ENCODE results near the gene ATP6V1C2. TPM values are rescaled to one million over a fixed set of nuclear protein-coding genes. Genes with fewer than 3 reads are reported as not detected.

Gene ATP6V1C2
- total RNA-seq, 3 donors from 2014 or later (not counting 1 experiment from before 2014, with no cell fraction given), result 0.92 TPM; not detected in 2

DNA sequence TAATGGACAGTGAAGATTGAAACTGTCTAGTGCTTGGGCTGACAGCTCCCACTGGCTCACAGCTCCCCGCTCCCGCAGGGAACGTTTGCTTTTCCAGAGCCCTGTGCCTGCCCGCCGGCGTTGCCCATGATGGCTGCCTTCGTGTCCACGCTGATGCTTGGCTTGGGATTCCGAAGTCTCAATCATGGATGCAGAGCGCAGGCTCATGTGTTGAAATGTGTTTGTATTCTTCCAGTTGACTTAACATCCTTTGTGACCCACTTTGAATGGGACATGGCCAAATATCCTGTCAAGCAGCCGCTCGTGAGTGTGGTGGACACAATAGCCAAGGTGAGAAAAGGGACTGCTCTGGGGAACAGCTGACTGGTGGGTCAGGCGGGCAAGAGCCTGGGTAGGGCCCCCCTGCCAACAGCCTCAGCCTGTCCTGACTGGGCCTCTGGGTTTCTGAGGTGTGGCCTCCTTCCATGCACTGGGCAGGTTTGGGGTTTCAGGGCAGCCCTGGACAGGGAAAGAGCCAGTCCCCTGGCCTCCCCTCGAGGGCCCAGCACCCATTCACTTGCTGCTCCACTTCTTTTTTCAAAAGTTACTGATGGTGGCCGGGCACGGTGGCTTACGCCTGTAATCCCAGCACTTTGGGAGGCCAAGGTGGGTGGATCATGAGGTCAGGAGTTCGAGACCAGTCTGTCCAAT lies 42.8 kb downstream of the ATP6V1C2 start:
- H3K27ac Mint-ChIP-seq, result no peak overlapping the region

GRCh38 chr2:10764896-10765295 lies 43.5 kb downstream of the ATP6V1C2 start:
- TF ChIP-seq CTCF (IDR thresholded peaks at IDR 0.05), result no peak
- no peak for DNase-seq
- no peaks in the 10 kb centered on the region for H3K9me3 Mint-ChIP-seq
- 81% methylated on average over 2 of the region's 4 CpGs for WGBS (ENCODE audit: insufficient coverage)
- H3K4me3 ChIP-seq (ENCODE audit: low read length), result no peak overlapping the region
- H3K36me3 ChIP-seq (ENCODE audit: control insufficient read depth, insufficient read depth, low read length), result no peaks in the 10 kb centered on the region
- no peak overlapping the region for H3K27ac Mint-ChIP-seq
- H3K9me3 ChIP-seq (ENCODE audit: control insufficient read depth, insufficient read depth, low read length), result no peaks in the 10 kb centered on the region
- no peak overlapping the region for H3K4me3 Mint-ChIP-seq
- intact Hi-C loops (cut with micrococcal nuclease), result no loop called here
- no peaks in the 10 kb centered on the region for H3K36me3 Mint-ChIP-seq
- no peaks in the 10 kb centered on the region for H3K4me1 Mint-ChIP-seq
- no peaks in the 10 kb centered on the region for H3K27me3 ChIP-seq (ENCODE audit: control insufficient read depth, insufficient read depth, low read length)
- peaks cover 0 to 3% of the 10 kb centered on the region in 2 donors for H3K27me3 Mint-ChIP-seq (ENCODE audit: low read depth in 2 of 2)
- no peaks in the 10 kb centered on the region for H3K4me1 ChIP-seq (ENCODE audit: control insufficient read depth, insufficient read depth, low read length)
- no peak overlapping the region for H3K27ac ChIP-seq (ENCODE audit: low read length)
- ATAC-seq, result no peak

More for the DNA sequence above, 42.8 kb downstream of the ATP6V1C2 start:
- H3K4me1 ChIP-seq (ENCODE audit: control insufficient read depth, insufficient read depth, low read length), result no peaks in the 10 kb centered on the region
- TF ChIP-seq CTCF (IDR thresholded peaks at IDR 0.05), result no peak
- 90% methylated on average over 18 of the region's 18 CpGs for WGBS (ENCODE audit: insufficient coverage)
- H3K9me3 ChIP-seq (ENCODE audit: control insufficient read depth, insufficient read depth, low read length), result no peaks in the 10 kb centered on the region
- no peaks in the 10 kb centered on the region for H3K36me3 Mint-ChIP-seq
- H3K36me3 ChIP-seq (ENCODE audit: control insufficient read depth, insufficient read depth, low read length), result no peaks in the 10 kb centered on the region
- H3K27me3 ChIP-seq (ENCODE audit: control insufficient read depth, insufficient read depth, low read length), result no peaks in the 10 kb centered on the region
- no peaks in the 10 kb centered on the region for H3K4me1 Mint-ChIP-seq
- DNase-seq, result no peak
- H3K9me3 Mint-ChIP-seq, result no peaks in the 10 kb centered on the region
- H3K27me3 Mint-ChIP-seq (ENCODE audit: low read depth in 2 of 2), result peaks cover 0 to 3% of the 10 kb centered on the region in 2 donors
- H3K4me3 Mint-ChIP-seq, result no peak overlapping the region
- ATAC-seq, result no peak
- H3K27ac ChIP-seq (ENCODE audit: low read length), result no peak overlapping the region
- no peak overlapping the region for H3K4me3 ChIP-seq (ENCODE audit: low read length)
- intact Hi-C loops (cut with micrococcal nuclease), result no loop called here

DNA sequence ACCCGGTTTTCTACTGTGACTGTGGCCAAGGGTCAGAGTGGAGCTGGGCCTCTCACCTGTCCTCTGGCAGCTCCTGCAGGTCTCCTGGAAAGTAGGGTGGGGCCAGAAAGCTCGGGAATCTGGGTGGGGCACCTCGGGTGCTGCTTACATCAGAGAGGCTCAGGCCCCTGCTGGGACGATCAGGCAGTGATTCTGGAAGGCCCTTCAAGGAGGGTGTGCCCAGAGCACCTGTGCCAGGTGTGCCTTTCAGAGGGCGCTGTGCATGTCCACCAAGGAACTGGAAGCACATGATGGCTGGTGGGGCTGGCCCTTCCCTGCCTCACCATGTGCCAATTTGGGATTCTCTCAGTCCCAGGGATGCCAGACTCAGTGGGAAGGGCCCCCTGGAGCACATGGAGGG lies 44.0 kb downstream of the ATP6V1C2 start:
- H3K27me3 Mint-ChIP-seq (ENCODE audit: low read depth in 2 of 2), result peaks cover 0 to 3% of the 10 kb centered on the region in 2 donors
- no peak for ATAC-seq
- Histone ChIP-seq H3K4me1 (ENCODE audit: control insufficient read depth, insufficient read depth, low read length) (no peaks in the 10 kb centered on the region), H3K9me3 (ENCODE audit: control insufficient read depth, insufficient read depth, low read length) (no peaks in the 10 kb centered on the region), H3K27me3 (ENCODE audit: control insufficient read depth, insufficient read depth, low read length) (no peaks in the 10 kb centered on the region), H3K4me3 (ENCODE audit: low read length) (no peak overlapping the region), H3K36me3 (ENCODE audit: control insufficient read depth, insufficient read depth, low read length) (no peaks in the 10 kb centered on the region), H3K27ac (ENCODE audit: low read length) (no peak overlapping the region)
- H3K27ac Mint-ChIP-seq, result no peak overlapping the region
- WGBS (ENCODE audit: insufficient coverage), result 66% methylated on average over 5 of the region's 5 CpGs
- no peak overlapping the region for H3K4me3 Mint-ChIP-seq
- no peaks in the 10 kb centered on the region for H3K36me3 Mint-ChIP-seq
- H3K9me3 Mint-ChIP-seq, result no peaks in the 10 kb centered on the region
- no peaks in the 10 kb centered on the region for H3K4me1 Mint-ChIP-seq
- intact Hi-C loops (cut with micrococcal nuclease), result no loop called here
- DNase-seq, result no peak
- no peak for TF ChIP-seq CTCF (IDR thresholded peaks at IDR 0.05)

- Mint-ChIP-seq H3K4me1 (no peaks in the 10 kb centered on the region), H3K27me3 (ENCODE audit: low read depth in 2 of 2) (peaks cover 0 to 3% of the 10 kb centered on the region in 2 donors), H3K27ac (no peak overlapping the region), H3K4me3 (no peak overlapping the region), H3K9me3 (no peaks in the 10 kb centered on the region), H3K36me3 (no peaks in the 10 kb centered on the region)
- DNase-seq, result no peak
- no peak overlapping the region for H3K27ac ChIP-seq (ENCODE audit: low read length)
- TF ChIP-seq CTCF (IDR thresholded peaks at IDR 0.05), result no peak
- no peak for ATAC-seq
- H3K36me3 ChIP-seq (ENCODE audit: control insufficient read depth, insufficient read depth, low read length), result no peaks in the 10 kb centered on the region
- intact Hi-C loops (cut with micrococcal nuclease), result no loop called here
- no peaks in the 10 kb centered on the region for H3K9me3 ChIP-seq (ENCODE audit: control insufficient read depth, insufficient read depth, low read length)
- no peaks in the 10 kb centered on the region for H3K4me1 ChIP-seq (ENCODE audit: control insufficient read depth, insufficient read depth, low read length)
- H3K4me3 ChIP-seq (ENCODE audit: low read length), result no peak overlapping the region
- no peaks in the 10 kb centered on the region for H3K27me3 ChIP-seq (ENCODE audit: control insufficient read depth, insufficient read depth, low read length)
- 90% methylated on average over 12 of the region's 12 CpGs for WGBS (ENCODE audit: insufficient coverage)
Observed at GRCh38 chr2:10765914-10766313, 44.5 kb downstream of the ATP6V1C2 start.

Measured in natural killer cell (primary cell).